GM23248 (cell line): Measurements from ENCODE around the gene ITGB6.

Source experiments
- EZH2 ChIP-seq: fragments of 200-600 bp; sonication (generic); IDR thresholded peaks from 2 replicates; pipeline ENCODE4 v1.6.1; 2018; ENCODE audit warnings: antibody characterized with exemption, mild to moderate bottlenecking; ENCODE audit not compliant: insufficient read depth, poor library complexity, severe bottlenecking
- EZH2phosphoT487 ChIP-seq: fragments of 200-600 bp; sonication (generic); IDR thresholded peaks from 2 replicates; pipeline ENCODE4 v1.6.1; 2018; ENCODE audit warnings: antibody characterized with exemption, moderate library complexity, mild to moderate bottlenecking, low read depth; ENCODE audit not compliant: insufficient read depth

DNA sequence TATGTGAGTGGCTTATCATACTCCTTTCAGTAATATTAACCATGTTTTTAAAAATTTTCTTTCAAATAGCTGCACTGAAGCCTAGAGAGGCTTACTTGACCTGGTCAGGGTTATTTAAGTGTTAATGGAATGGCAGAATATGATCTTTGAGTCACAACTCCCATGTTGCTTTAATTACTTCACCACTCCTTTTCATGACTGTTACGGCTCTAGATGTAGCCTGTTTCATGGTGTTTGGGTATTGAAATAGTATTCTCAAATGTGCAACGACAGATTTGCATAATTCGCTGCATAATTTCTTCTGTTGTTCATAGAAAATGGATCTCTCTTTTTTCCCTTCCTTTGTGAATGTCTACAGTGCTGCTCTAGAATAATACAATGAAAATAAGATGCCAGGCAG is 86.1 kb downstream of the ITGB6 start:
- TF ChIP-seq EZH2phosphoT487, result no peak
- TF ChIP-seq EZH2, result no peak
